Panc1 (cell line): ENCODE measurements around the gene TSKS.

ENCODE experiments used
- CTCF ChIP-seq: fragments of 450-650 bp; IDR thresholded peaks from 2 replicates; pipeline ENCODE4 v1.5.1; 2017; ENCODE audit warnings: mild to moderate bottlenecking
- POLR2AphosphoS5 ChIP-seq: IDR thresholded peaks from 2 replicates; pipeline ENCODE4 v1.6.1; 2012; ENCODE audit warnings: mild to moderate bottlenecking, low read depth, low read length, moderate library complexity
- SIN3A ChIP-seq: IDR thresholded peaks from 2 replicates; pipeline ENCODE4 v1.6.1; 2012; ENCODE audit warnings: low read depth, mild to moderate bottlenecking, low read length, moderate library complexity, borderline replicate concordance; ENCODE audit not compliant: insufficient read depth

- TF ChIP-seq CTCF = no peak
- no peak for TF ChIP-seq POLR2AphosphoS5
- no peak for TF ChIP-seq SIN3A
These were observed 48.2 kb upstream of the TSKS start for GRCh38 chr19:49811328-49811727.
